Stimulated activated CD4-positive, alpha-beta T cell treated with anti-CD3 and anti-CD28 coated beads, TNF-alpha, amount 100 ng/mL, for 4 hours (primary cell): ENCODE results near the gene INO80D.
"Not testable (repeated sequence)": the region's sequence is repeated elsewhere in the genome, so short reads cannot be mapped to it uniquely, and the experiment has no call there.

Source experiments
- DNase-seq, 3 experiments: peaks; one replicate each; pipeline ENCODE4 v3.0.0-alpha.2; 2020; ENCODE audit warnings: low read depth in 3 of 3

Gene INO80D

GRCh38 chr2:205976934-205977659, 108.9 kb downstream of the INO80D start:
- DNase-seq, result not testable (repeated sequence)

- DNase-seq, result no peak
Measured at GRCh38 chr2:205976120-205976814, 109.7 kb downstream of the INO80D start.

- no peak for DNase-seq
Measured at GRCh38 chr2:205975082-205975949, 110.7 kb downstream of the INO80D start.

GRCh38 chr2:205972113-205972512, 113.9 kb downstream of the INO80D start:
- DNase-seq, result no peak

DNA sequence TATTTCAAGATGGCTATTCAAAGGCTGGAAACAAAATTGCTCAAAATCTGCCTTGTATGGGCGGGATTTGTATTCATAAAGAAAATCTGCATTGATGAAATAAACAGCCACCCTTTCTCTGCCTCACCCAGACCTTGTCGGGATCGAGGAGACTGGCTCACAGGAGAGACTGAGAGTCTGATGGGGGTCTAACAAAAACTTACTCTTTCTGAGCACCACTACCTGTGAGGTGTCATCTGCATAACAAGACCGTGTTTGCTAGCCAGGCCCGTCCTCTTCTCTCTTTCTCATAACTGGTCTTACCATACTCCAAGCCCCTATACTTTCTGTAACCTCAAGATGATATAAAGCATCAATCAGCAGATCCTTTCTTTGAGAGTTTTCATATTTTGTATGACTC, 115.6 kb downstream of the INO80D start:
- DNase-seq, result no peak

DNA sequence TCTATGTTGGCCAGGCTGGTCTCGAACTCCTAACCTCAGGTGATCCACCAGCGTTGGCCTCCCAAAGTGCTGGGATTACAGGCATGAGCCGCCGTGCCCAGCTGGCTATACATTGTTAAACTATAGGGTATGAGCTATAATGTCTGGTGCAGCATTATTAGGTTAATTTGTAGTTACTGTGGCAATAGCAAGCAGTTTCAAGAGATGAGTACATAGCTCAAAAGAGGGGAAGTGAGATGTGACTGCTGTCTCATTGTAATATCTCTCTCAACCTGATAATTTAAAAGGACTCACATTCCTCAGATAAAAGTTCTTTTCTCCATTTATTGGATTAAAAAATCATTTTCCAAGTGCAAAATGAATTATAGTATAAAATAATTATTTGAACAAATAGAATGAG, 116.4 kb downstream of the INO80D start:
- DNase-seq, result no peak

DNA sequence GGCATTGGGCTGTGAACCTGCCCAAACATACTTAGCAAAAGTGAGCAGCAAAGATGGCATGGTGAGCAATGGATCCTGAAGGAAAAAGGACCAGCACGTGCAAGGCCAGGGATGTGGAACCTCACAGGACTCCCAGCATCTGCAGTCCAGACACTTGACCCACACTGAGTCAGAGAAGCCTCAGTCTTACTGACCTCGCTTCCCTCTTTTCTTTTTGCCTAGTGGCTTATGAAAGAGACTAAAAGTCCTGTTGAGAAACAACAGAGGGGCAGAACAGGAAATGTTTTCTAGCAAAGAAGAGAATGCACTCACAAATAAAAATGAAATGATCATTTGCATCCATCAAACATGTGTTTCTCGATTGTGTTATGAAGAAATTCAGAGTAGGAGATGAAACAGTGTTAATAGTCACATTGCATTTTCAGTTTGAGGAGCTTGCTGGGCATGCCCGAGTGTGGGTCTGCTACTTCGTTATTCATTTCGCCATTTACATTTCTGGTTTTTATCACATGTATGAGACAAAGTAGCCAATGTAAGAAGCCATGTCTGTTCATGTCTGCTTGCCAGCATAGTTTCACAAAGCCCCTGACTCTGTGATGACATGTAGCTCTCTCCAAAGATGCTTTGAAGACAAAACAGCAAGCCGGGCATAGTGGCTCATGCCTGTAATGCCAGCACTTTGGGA, 118.4 kb downstream of the INO80D start:
- no peak for DNase-seq

- DNase-seq, result no peak
Measured at GRCh38 chr2:205965707-205966106, 120.3 kb downstream of the INO80D start.

DNA sequence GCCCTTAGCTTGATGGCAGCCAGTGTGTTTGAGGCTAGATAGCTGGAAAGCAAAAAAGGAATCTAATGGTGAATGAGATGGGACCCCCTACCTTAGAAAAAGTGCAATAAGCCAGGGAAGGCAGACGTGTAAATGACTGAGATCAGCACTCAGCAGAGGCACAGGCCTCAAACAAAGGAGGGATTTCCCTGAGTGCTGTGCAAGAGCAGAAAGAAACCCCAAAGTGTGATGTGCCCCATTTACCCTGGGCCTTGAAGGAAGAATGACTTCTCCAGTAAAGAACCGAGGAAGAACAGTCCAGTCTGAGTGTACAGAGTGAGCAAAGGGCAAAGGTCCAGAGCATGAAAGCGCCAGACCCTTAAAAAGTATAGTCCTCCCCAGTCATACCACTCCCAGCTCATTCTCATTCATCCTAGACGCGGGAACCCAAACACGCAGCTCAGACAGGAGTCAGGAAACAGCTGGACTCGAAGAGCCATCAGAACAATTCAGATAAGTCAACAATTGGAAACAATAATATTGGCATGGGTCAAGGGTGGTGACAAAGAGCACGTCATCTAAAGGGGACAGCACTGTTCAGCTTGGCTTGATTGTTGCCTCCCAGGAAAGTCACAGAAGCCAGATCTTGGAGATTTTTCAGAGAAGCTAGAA, 121.7 kb downstream of the INO80D start:
- no peak for DNase-seq

- DNase-seq, result no peak
Measured at GRCh38 chr2:205959521-205959920, 126.5 kb downstream of the INO80D start.

- DNase-seq, result no peak
Measured at GRCh38 chr2:205957452-205958154, 128.4 kb downstream of the INO80D start.

DNA sequence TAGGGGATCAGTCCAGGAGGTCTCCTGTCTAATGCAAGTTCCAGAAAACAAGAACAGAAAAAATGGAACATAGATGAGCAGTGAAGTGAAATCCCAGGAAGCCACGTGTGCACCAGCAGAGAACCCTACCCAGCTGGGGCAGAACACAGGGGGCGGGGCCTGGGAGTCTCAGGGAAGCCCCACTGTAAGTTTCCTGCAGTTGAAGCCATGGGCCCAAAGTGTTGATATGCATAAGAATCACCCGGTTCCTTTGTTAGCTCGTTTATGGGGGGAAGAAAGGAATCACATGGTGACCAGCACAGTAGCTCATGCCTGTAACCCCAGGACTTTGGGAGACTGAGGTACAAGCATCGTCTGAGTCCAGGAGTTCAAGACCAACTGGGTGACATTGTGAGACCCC, 131.3 kb downstream of the INO80D start:
- no peak for DNase-seq

GRCh38 chr2:205952282-205952681, 133.7 kb downstream of the INO80D start:
- DNase-seq, result no peak

DNA sequence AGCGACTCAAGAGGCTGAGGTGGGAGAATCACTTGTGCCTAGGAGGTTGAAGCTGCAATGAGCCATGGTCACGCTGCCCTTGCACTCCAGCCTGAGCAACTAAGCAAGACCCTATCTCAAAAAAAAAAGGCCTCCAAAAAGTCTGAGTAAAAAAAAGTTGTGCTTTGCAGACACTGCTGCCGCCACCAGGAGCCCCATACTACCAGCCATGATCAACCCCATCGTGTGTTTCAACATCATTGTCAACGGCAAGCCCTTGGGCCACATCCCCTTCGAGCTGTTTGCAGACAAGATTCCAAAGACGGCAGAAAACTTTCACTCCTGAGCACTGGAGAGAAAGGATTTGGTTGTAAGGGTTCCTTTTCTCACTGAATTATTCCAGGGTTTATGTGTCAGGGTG, 137.1 kb downstream of the INO80D start:
- DNase-seq, result no peak

DNA sequence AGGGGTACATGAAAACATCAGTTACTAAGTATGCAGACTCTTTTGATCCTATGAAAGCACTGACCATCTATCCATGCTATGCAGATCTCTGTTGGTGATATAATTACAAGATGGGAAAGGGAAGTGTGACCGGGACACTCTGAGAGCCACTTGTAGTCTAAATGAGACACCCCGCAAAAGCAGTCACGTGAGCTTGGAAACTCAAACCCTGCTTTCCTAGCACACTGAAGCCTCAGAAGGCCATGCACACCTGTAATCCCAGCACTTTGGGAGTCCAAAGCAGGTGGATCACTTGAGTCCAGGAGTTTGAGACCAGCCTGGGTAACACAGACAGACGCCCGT, 137.5 kb downstream of the INO80D start:
- DNase-seq, result no peak

DNA sequence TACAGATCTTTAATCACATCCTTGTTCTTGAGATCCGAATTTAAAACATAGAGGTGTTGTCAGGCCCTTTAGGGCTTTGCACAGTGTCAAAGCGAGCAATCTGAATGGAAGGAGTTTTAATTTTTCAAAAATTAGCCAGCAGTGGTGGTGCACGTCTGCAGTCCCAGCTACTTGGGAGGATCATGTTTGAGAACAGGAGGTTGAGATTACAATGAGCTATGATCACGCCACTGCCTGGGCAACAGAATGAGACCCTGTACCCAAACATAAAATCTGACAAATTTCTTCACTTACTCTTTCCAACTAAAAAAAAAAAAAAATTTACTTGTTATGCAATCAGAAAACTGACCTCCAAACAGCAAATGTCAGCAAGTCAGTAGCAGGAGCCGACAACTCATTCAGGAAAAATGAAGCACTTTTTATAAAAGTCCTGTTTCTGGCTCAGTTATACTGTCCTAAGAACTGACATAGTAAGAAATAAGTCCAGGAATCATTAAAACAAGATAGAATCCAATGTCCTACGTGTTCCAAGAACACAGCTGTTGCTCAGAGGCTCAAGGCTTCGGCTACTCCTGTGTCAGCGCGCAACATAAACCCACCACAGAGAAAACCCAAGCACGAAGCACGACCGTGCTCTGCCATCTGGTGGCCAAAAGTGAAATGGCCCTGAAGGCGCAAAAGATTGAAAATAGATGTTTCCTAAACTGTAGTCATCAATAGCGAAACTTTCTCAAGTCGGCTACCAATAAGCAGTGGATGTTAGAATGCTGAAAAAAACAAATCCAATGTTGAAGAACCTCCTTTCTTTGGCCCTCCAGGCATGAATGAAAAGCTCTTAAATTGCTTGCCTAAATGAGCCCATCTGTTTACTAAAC, 138.1 kb downstream of the INO80D start:
- peak; percentile 4 to 17 (median 16) for DNase-seq

DNA sequence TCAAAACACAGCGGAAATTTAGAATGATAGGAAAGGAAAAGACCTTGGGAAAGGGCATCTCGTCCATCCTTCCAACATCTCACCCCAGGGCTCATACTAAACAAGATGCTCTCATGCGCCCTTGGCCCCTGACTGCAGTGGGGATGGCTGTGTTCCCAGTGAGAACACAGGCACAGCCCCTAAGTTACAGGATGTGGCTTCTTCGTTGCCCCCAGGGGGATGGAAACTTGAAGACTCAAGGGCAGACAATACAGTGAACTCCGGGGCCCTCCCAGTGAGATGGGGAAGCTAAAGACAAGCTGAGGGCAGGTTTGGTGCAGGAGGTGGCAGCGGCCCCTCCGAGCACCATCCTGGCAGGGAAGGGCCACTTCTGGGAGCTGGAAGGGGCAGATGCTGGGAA, 139.7 kb downstream of the INO80D start:
- no peak for DNase-seq
